Pancreas (tissue), 10 donors: Measurements from ENCODE around the gene SEC11C. TPM values are rescaled to one million over a fixed set of nuclear protein-coding genes. Genes with fewer than 3 reads are reported as not detected.
"Not testable (repeated sequence)": the region's sequence is repeated elsewhere in the genome, so short reads cannot be mapped to it uniquely, and the experiment has no call there.

ENCODE experiments used
- ATAC-seq, 4 donors: fragments of 200-7000 bp; cut with Tn5 transposase; one replicate each; pipeline versions ENCODE4 v1.8.0 to v1.9.1; 2020; ENCODE audit warnings: mild to moderate bottlenecking in 4 of 4, moderate library complexity in 4 of 4
- DNase-seq, 6 donors: peaks; one replicate each; pipeline ENCODE4 v3.0.0-alpha.2; 2020
- FAIRE-seq: peaks from 2 replicates; lab custom pipeline; 2012; peaks lifted over from hg19 to GRCh38; lab: Jason Lieb, UNC
- H3K27ac ChIP-seq, 4 donors: fragments of 200-600 bp; sonication (generic); 1 replicate in 3 of 4; 2 replicates in 1 of 4; pipeline versions ENCODE4 v1.5.0 to v1.8.0; 2020
- H3K27me3 ChIP-seq, 4 donors: fragments of 200-600 bp; one replicate each; pipeline ENCODE4 v1.8.0; 2021
- H3K36me3 ChIP-seq, 3 donors: fragments of 200-600 bp; sonication (generic) in 1 of 3; one replicate each; pipeline versions ENCODE4 v1.5.0 to v1.8.0; 2020 to 2021
- H3K4me1 ChIP-seq, 3 donors: fragments of 200-600 bp; one replicate each; pipeline ENCODE4 v1.8.0; 2021
- H3K4me3 ChIP-seq, 4 donors: fragments of 200-600 bp; sonication (generic) in 2 of 4; one replicate each; pipeline versions ENCODE4 v1.5.0 to v1.8.0; 2020 to 2021
- H3K9me3 ChIP-seq, 4 donors: fragments of 200-600 bp; one replicate each; pipeline ENCODE4 v1.8.0; 2021
- CTCF ChIP-seq, 4 donors: fragments of 200-600 bp; sonication (generic) in 3 of 4; IDR thresholded peaks; one replicate each; pipeline versions ENCODE4 v1.5.0 to v1.8.0; 2021; ENCODE audit warnings: antibody characterized with exemption in 4 of 4
- WGBS, 2 donors: extraction: QIAGEN DNeasy Blood & Tissue Kit; methylation state at CpG; one replicate each; pipeline ENCODE4 v1.1.7; 2013; 5-methylcytosine and 5-hydroxymethylcytosine counted together
- intact Hi-C, 3 donors: fragments of 100-400 bp; cut with DNase I; formaldehyde crosslinking; loops; one replicate each; pipeline versions ENCODE4 v1.11.1 to v1.14.2; 2022
- polyA plus RNA-seq, 2 donors: library from polyadenylated mRNA; stranded (reverse); fragments of 200-250 nt; gene quantifications; one replicate each; pipeline ENCODE4 v1.2.3, GENCODE V29; 2013
- total RNA-seq, 6 donors: library from RNA; stranded (reverse); fragmentation: NEBNext Ultra II Directional in 4 of 6; extraction: Animal tissue kit (Norgen Biotek cat#: 25700) in 4 of 6; gene quantifications; one replicate each; pipeline versions ENCODE4 v1.2.1 to v1.2.4, GENCODE V29; 2021 to 2023
- donor health status: healthy with polysubstance abuse.
- donor health status: DM: no; HTN: no; CAD: no; lungs with moderate emphysema.
- donor health status: DM: no; HTN: no; CAD: no.
- donor health status: control.
- donor health status: control.
- donor health status: Bipolar disorder and iron deficiency.
- donor health status: DM: yes; HTN: yes; CAD: no.
- donor health status: DM: no; HTN: no; CAD: no.
- donor health status: DM: no; HTN: no; CAD: no.
- donor health status: DM: yes; HTN: yes; CAD: no.

SEC11C gene
- total and polyA plus RNA-seq, 8 donors, result 69.9 to 173 (median 96.7) TPM

GRCh38 chr18:59142274-59142673 lies 2.6 kb downstream of the SEC11C start:
- intact Hi-C loops, result no loop called here
- TF ChIP-seq CTCF (IDR thresholded peaks at IDR 0.05), result no peak
- FAIRE-seq, result no peak
- Histone ChIP-seq H3K27ac (no peak overlapping the region), H3K9me3 (no peaks in the 10 kb centered on the region), H3K36me3 (no peaks in the 10 kb centered on the region), H3K4me3 (no peak overlapping the region), H3K27me3 (no peaks in the 10 kb centered on the region), H3K4me1 (peaks cover 11 to 27% (median 20%) of the 10 kb centered on the region in 3 donors)
- no peak for DNase-seq
- ATAC-seq, result no peak
- WGBS, 2 donors, result 28 to 33% methylated on average over 6 of the region's 6 CpGs

DNA sequence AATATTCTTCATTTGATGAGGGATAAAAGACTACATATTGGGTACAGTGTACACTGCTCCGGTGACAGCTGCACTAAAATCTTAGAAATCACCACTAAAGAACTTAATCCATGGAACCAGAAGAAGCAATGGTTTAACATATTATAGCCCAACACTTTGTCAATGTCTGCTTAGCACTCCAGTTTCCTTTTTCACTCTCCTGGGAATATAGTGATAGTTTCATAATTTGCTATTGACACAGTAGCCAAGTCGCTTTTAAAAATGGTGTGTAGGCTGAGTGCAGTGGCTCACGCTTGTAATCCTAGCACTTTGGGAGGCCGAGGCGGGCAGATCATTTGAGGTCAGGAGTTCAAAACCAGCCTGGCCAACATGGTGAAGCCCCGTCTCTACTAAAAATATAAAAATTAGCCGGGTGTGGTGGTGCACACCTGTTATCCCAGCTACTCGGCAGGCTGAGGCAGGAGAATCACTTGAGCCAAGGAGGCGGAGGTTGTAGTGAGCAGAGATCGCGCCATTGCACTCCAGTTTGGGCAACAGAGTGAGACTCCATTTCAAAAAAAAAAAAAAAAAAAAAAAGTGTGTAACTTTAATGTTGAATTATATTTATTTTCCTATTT lies 3.2 kb downstream of the SEC11C start:
- WGBS, 2 donors, result 77 to 81% methylated on average over 11 of the region's 11 CpGs
- H3K27me3 ChIP-seq, ATAC-seq, DNase-seq, H3K9me3 ChIP-seq, H3K27ac ChIP-seq, H3K36me3 ChIP-seq, FAIRE-seq, intact Hi-C loops, H3K4me3 ChIP-seq: not testable (repeated sequence)
- peaks cover 11 to 33% (median 21%) of the 10 kb centered on the region in 3 donors for H3K4me1 ChIP-seq

DNA sequence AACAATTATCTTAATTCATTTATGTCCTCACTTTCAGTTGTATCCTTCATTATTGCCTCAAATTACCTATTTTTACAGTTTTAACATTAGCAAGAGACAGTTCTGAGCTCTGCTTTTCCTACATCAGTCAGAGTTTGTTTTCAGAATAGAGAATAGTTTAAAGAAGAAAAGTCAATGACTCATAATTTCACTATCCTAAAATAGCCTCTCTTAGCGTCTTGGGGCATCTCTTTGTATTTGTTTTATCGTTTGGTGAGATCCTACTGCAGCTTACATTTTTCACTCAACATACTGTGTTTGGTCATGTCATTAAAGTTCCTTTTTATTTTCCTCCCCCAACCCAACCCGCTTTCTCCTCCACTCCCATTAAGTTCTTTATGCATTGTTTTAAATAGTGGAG lies 3.8 kb downstream of the SEC11C start:
- H3K27ac ChIP-seq, result no peak overlapping the region
- no peaks in the 10 kb centered on the region for H3K9me3 ChIP-seq
- 64 to 70% methylated on average over 3 of the region's 3 CpGs for WGBS, 2 donors
- H3K4me1 ChIP-seq, result peaks cover 11 to 34% (median 27%) of the 10 kb centered on the region in 3 donors
- FAIRE-seq, result no peak
- H3K4me3 ChIP-seq, result no peak overlapping the region
- H3K36me3 ChIP-seq, result no peaks in the 10 kb centered on the region
- TF ChIP-seq CTCF (IDR thresholded peaks at IDR 0.05), result no peak
- DNase-seq, result no peak
- no peaks in the 10 kb centered on the region for H3K27me3 ChIP-seq
- intact Hi-C loops, result no loop called here
- no peak for ATAC-seq

DNA sequence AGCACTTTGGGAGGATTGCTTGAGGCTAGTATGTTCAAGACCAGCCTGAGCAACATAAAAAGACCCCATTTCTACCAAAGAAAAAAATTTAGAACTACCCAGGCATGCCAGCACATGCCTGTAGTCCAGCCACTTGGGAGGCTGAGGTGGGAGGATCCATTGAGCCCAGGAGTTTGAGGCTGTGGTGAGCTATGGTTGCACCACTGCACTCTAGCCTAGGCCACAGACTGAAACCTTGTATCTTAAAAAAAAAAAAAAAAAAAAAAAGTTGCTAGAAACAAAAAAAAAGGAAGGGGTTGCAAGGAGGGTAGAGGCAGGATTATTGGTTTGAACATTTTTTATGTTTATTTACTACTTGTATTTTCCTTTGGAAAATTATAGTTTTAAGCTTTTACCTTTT lies 4.8 kb downstream of the SEC11C start:
- DNase-seq (no peak), FAIRE-seq (no peak), ATAC-seq (no peak)
- H3K27ac ChIP-seq, result no peak overlapping the region
- no peak for TF ChIP-seq CTCF (IDR thresholded peaks at IDR 0.05)
- intact Hi-C loops, result no loop called here
- H3K4me1 ChIP-seq, result peaks cover 11 to 34% (median 31%) of the 10 kb centered on the region in 3 donors
- H3K27me3 ChIP-seq, result no peaks in the 10 kb centered on the region
- no peak overlapping the region for H3K4me3 ChIP-seq
- H3K9me3 ChIP-seq, result no peaks in the 10 kb centered on the region
- no peaks in the 10 kb centered on the region for H3K36me3 ChIP-seq

DNA sequence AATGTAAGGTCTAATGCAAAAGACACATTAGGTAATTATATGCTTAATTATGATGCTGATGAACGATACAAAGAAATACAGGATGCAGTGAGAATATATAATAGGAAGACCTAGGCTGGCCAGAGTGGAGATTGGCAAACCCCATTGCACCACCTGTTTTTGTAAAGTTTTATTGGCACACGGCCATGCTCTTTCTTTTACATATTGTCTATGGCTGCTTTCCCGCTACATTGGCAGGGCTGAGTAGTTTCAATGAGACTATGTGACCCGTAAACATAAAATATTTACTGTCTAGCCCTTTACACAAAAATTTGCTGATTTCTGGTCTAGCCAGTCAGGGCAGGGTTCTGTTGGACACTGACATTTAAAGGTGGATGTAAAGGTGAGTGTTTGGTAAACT lies 5.4 kb downstream of the SEC11C start:
- Histone ChIP-seq H3K27ac (no peak overlapping the region), H3K9me3 (no peaks in the 10 kb centered on the region), H3K4me3 (no peak overlapping the region), H3K4me1 (peaks cover 11 to 34% (median 31%) of the 10 kb centered on the region in 3 donors), H3K36me3 (peaks cover 0 to 4% (median 0%) of the 10 kb centered on the region in 3 donors), H3K27me3 (no peaks in the 10 kb centered on the region)
- TF ChIP-seq CTCF (IDR thresholded peaks at IDR 0.05), result no peak
- WGBS, 2 donors, result 69 to 72% methylated on average over 4 of the region's 4 CpGs
- FAIRE-seq, result no peak
- intact Hi-C loops, result no loop called here
- ATAC-seq, result no peak
- no peak for DNase-seq
